Fibroblast of mammary gland (primary cell): ENCODE data around the gene KCP.

Source experiments
- DNase-seq: peaks from one replicate; pipeline ENCODE4 v3.0.0-alpha.2; 2010; ENCODE audit warnings: low read depth
- H3K4me3 ChIP-seq: 2 replicates; pipeline ENCODE4 v1.5.1; 2011; ENCODE audit warnings: low read depth, mild to moderate bottlenecking, low read length, moderate library complexity; ENCODE audit not compliant: control insufficient read depth
- TF ChIP-seq, protein P1 (sequence below): conservative IDR thresholded peaks from 2 replicates; pipeline ENCODE4 v1.5.1; 2011; ENCODE audit warnings: low read depth, low read length, inconsistent platforms; ENCODE audit not compliant: control insufficient read depth, insufficient read depth

Gene KCP

DNA sequence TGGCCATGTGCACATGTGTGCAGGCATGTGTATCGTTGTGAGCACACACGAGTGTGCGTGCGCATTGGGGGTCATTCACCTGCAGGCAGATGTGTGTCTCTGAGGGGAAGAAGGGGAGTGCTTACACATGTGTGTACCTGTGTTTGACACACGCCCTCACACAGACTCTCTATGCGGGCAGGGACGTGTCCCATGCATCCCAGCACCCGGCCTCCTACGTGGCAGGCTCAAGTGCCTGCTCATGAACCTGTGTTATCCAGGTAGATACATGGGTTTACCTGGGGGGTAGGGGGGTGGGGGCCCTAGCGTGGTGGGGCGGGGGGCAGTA is 18.6 kb downstream of the KCP start:
- TF ChIP-seq, protein P1, sequence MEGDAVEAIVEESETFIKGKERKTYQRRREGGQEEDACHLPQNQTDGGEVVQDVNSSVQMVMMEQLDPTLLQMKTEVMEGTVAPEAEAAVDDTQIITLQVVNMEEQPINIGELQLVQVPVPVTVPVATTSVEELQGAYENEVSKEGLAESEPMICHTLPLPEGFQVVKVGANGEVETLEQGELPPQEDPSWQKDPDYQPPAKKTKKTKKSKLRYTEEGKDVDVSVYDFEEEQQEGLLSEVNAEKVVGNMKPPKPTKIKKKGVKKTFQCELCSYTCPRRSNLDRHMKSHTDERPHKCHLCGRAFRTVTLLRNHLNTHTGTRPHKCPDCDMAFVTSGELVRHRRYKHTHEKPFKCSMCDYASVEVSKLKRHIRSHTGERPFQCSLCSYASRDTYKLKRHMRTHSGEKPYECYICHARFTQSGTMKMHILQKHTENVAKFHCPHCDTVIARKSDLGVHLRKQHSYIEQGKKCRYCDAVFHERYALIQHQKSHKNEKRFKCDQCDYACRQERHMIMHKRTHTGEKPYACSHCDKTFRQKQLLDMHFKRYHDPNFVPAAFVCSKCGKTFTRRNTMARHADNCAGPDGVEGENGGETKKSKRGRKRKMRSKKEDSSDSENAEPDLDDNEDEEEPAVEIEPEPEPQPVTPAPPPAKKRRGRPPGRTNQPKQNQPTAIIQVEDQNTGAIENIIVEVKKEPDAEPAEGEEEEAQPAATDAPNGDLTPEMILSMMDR = no peak
- no peak for DNase-seq
- H3K4me3 ChIP-seq = no peak overlapping the region

DNA sequence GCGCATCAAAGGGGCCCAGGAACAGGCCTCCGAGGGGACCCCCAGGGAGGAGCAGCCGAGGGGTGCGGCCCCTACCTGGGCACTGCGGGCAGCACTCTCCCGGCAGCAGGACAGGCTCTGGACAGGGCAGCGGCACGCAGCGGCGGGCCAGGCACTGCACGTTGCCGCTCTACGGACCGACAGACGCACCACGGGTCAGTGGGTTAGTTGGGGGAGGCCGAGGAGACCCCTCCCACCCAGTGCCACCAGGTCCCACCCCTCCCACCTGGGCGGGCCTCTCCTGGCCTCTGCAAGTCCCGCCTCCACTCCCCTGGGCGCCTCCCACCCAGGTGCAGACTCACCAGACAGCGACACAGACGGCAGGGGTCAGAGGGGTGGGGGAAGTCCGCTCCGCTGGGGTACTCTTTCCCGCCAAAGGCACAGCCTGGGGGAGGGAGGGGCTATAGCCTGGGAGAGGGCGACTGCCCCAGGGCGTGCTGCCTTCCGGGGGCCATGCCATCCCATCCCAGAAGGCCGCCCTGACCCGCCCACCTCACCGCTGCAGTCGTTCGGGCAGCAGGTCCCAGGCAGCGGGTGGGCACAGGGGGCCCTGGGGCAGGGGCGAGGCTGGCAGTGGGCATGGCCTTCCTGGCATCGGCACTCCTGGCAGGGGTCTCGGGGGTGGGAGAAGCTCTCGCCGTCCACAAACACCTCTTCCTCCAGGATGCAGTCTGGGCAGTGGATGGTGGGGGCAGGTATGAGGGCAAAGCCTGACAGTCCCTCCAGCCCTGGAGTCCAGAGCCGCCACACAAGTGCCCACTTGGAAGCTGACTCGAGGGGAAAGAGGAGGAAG is 19.2 kb downstream of the KCP start:
- H3K4me3 ChIP-seq = no peak overlapping the region

DNA sequence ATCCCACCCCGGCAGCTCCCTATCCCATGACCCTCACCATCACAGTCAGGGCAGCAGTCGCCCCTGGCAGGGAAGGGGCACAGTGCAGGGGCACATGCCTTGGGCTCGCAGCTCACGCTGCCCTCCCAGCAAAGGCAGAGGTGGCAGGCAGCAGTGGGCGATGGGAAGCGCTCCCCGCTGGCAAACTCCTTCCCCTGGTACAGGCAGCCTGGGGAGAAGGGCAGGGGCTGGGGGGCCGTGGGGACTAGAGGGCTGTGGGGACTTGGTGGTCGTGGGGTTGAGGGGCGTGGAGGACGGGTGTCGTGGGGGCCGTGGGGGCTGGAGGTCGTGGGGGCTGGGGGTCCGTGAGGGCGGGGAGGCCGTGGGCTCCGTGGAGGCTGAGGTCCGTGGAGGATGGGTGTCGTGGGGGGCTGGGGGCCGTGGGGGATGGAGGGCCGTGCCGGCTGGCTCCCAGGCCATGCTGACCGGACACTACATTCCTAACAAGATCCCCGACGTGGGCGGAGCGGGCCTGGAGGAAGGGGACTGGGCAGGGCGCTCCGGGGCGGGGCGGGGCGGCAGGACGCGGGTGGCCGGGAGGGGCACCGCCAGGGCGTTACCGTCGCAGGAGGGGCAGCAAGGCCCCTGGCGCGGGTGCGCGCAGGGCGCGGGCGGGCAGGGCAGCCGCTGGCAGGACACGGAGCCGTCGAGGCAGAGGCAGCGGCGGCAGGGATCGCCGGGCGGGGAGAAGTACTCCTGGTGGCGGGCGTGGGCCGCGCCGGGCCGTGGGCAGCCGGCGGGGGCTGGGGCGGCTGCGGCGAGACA is 20.0 kb downstream of the KCP start:
- no peak for DNase-seq
- TF ChIP-seq, protein P1 = no peak
- no peak overlapping the region for H3K4me3 ChIP-seq

More for the DNA sequence above, 19.2 kb downstream of the KCP start:
- TF ChIP-seq, protein P1 = no peak
- no peak for DNase-seq

DNA sequence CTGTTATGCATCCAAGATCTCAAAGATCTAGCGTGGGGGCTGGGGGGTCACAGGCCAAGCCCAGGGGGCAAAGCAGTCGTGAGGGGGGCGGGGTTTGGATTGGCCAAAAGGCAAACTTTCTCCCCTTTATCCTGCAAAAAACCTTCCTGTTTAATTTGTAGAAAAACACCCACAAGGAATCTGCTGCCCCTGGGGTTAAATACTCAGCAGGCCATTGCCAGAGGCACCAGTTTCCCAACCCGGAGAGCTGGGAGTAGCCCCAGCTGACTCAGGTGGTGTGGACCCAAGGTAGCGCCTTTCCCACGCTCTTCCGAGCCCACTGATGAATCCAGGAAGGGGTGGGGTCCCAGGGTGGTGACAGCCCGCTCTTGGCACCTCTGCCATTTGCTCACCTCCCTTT is 21.4 kb downstream of the KCP start:
- DNase-seq = no peak
- no peak overlapping the region for H3K4me3 ChIP-seq
- TF ChIP-seq, protein P1 = no peak

DNA sequence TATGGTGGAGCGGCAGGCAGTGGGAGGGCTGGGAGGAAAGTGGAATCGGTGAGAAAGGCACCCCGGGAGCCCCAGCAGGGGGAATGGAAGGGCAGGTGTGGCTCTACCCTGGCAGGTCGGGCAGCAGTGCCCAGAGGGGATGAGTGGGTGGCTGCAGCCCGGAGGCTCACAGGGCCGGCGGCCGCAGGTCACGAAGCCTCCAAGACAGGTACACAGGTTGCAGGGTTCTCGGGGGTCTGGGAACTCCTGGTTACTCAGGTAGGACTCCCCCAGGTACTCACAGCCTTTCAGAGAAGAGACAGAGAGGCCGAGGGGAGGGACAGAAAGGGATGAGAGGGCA is 21.8 kb downstream of the KCP start:
- no peak overlapping the region for H3K4me3 ChIP-seq
- TF ChIP-seq, protein P1 = no peak
- DNase-seq = no peak

DNA sequence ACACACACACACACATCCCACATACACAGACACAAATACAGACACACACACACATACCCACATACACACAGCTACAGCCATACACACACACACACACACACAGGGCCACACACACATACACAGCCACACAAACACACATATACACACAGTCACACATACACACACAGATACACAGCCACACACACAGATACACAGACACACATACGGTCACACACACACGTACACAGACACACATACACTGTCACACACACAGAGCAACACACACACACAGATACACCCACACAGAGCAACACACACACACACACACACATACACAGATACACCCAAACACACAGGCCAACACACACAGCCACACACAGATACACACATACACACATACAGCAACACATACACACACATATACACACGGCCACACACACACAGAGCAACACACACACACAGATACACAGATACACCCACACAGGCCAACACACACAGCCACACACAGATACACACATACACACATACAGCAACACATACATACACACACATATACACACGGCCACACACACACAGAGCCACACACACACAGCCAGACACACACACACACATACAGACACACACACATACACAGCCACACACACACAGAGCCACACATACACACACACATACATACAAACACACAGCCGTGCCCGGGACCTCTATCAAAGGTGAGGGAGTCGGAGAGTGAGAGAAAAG is 22.3 kb downstream of the KCP start:
- no peak overlapping the region for H3K4me3 ChIP-seq
- no peak for DNase-seq
- TF ChIP-seq, protein P1 = no peak
